Esophagus squamous epithelium (tissue), 5 donors: ENCODE data around the gene MLLT1. TPM values are rescaled to one million over a fixed set of nuclear protein-coding genes. Genes with fewer than 3 reads are reported as not detected.
A peak's percentile ranks its signal among the peaks of the same experiment; 100 is the strongest.

Experiments
- DNase-seq: peaks from one replicate; lab custom pipeline; 2025; lab: John Stamatoyannopoulos, UW
- H3K27ac ChIP-seq, 4 donors: fragments of 200-600 bp; sonication (generic); one replicate each; pipeline ENCODE4 v1.5.1; 2016 to 2019; ENCODE audit warnings: mild to moderate bottlenecking in 1 of 4
- H3K27me3 ChIP-seq, 4 donors: fragments of 200-600 bp; sonication (generic); 1 replicate in 3 of 4; 2 replicates in 1 of 4; pipeline versions ENCODE4 v1.5.1 to v1.6.0; 2017 to 2021; ENCODE audit warnings: antibody characterized with exemption in 1 of 4
- H3K36me3 ChIP-seq, 3 donors: fragments of 200-600 bp; sonication (generic); one replicate each; pipeline ENCODE4 v1.5.1; 2016 to 2019
- H3K4me1 ChIP-seq, 3 donors: fragments of 200-600 bp; sonication (generic); one replicate each; pipeline ENCODE4 v1.5.1; 2017 to 2019
- H3K4me3 ChIP-seq, 4 donors: fragments of 200-600 bp; sonication (generic); 1 replicate in 3 of 4; 2 replicates in 1 of 4; pipeline ENCODE4 v1.5.1; 2016 to 2019; ENCODE audit warnings: mild to moderate bottlenecking in 2 of 4, moderate library complexity in 1 of 4
- H3K9me3 ChIP-seq, 3 donors: fragments of 200-600 bp; sonication (generic); one replicate each; pipeline ENCODE4 v1.5.1; 2016 to 2019
- CTCF ChIP-seq, 6 experiments: fragments of 450-650 bp in 4 of 6; fragments of 200-600 bp in 2 of 6; sonication (generic) in 2 of 6; IDR thresholded peaks; one replicate each; pipeline ENCODE4 v1.5.1; 2016 to 2019; ENCODE audit warnings: antibody characterized with exemption in 6 of 6, mild to moderate bottlenecking in 4 of 6, moderate library complexity in 4 of 6
- POLR2A ChIP-seq, 4 donors: fragments of 450-650 bp; IDR thresholded peaks; one replicate each; pipeline ENCODE4 v1.6.1; 2017; ENCODE audit warnings: antibody characterized with exemption in 4 of 4, mild to moderate bottlenecking in 4 of 4, moderate library complexity in 3 of 4
- WGBS, 2 donors: methylation state at CpG; one replicate each; pipeline ENCODE4 v1.1.5; 2018; 5-methylcytosine and 5-hydroxymethylcytosine counted together
- intact Hi-C: fragments of 100-400 bp; cut with DNase I; formaldehyde crosslinking; loops from one replicate; pipeline ENCODE4 v1.15.0; 2022
- small RNA-seq, 4 donors: library from RNA; depleted of rRNA; stranded (forward); fragments of <200 nt; gene quantifications; one replicate each; pipeline ENCODE3, GENCODE V24; 2016
- total RNA-seq, 4 donors: library from RNA; depleted of rRNA; stranded (reverse); fragments of >200 nt; gene quantifications; one replicate each; pipeline ENCODE4 v1.1.0, GENCODE V29; 2016
- donor health status: DM: yes; HTN: yes; CAD: no.

Gene MLLT1
- total RNA-seq, 4 donors from 2014 or later, result 10.3 to 20.1 (median 12.7) TPM

DNA sequence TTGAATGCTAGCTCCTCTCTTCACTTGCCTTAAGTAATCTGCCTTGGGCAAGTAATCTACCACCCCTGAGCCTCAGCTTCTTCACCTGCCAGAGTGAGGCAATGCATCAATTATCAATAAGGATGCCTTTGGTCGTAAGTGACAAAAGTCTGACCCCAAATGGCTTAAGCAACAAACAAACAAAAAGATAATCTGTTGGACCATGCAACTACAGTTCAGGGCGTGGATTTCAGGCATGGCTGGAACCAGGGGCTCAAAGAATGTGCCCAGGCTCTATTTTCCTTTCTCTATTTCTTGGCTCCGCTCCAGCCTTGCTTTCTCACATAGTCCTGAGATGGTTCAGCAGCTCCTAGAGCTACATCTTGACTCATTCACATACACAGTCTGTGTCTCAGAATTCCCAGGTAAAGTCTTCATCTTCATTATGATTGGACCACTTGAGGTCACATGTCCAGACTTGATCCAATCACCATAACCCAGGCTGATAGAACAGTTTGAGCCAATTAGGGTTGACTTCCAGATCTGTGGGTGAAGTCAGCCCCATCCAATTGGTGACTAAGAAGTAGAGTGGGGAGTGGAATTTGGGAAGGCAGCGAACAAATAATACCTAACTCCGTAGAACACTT is 114.8 kb downstream of the MLLT1 start:
- TF ChIP-seq CTCF (IDR thresholded peaks at IDR 0.05), result no peak
- no peak for TF ChIP-seq POLR2A (IDR thresholded peaks at IDR 0.05)
- Histone ChIP-seq H3K9me3 (no peaks in the 10 kb centered on the region), H3K4me1 (no peaks in the 10 kb centered on the region), H3K36me3 (no peaks in the 10 kb centered on the region), H3K4me3 (no peak overlapping the region), H3K27ac (no peak overlapping the region), H3K27me3 (no peaks in the 10 kb centered on the region)
- intact Hi-C loops, result loop anchor here (10.0 kb wide), 1 partner anchor 130 kb away; no protein-coding TSS in a partner anchor
- DNase-seq, result no peak
- 58 to 75% methylated on average over 5 of the region's 5 CpGs for WGBS, 2 donors

DNA sequence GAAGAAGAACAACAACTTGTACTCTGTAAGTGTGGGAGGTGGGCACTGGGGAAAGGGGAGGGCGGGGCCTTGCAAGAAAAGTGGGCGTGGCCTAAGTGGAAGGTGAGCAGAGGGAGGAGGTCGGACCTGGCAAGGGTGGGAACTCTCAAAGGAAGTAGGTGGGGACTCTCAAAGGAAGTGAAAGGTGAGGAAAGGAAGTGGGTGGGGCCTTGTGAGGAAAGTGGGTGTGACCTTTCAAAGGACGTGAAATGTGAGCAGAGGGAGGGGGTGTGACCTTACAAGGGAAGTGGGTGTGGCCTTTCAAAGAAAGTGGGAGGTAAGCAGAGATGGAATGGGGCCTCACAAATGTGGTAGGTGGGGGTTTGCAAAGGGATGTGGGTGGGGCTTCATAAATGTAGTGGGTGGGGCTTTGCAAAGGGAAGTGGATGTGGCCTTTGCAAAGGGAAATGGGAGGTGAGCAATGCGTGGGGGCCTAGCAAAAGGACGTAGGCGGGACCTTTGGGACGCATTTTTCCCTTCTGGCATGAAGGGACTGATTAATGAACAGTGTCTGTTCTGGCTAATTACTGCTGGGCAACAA is 118.4 kb downstream of the MLLT1 start:
- Histone ChIP-seq H3K36me3 (no peaks in the 10 kb centered on the region), H3K4me3 (no peak overlapping the region), H3K27ac (peak overlapping the region in 1 of 4 donors; percentile 21), H3K27me3 (no peaks in the 10 kb centered on the region), H3K4me1 (no peaks in the 10 kb centered on the region), H3K9me3 (no peaks in the 10 kb centered on the region)
- TF ChIP-seq POLR2A (IDR thresholded peaks at IDR 0.05), result no peak
- TF ChIP-seq CTCF (IDR thresholded peaks at IDR 0.05), result no peak
- intact Hi-C loops, result loop anchor here (10.0 kb wide), 1 partner anchor 133 kb away; no protein-coding TSS in a partner anchor
- WGBS, 2 donors, result 23 to 25% methylated on average over 8 of the region's 8 CpGs
- no peak for DNase-seq

Small RNAs within 50 kb of the gene (small RNA-seq; reads per million reads assigned to genes)
- gene AC011471.1, result 0 reads per million in 4 donors

Other genes with a start within 250 kb of the MLLT1 start
- gene RFX2, start 169.5 kb downstream of the MLLT1 start, total RNA-seq, result 10 to 100 TPM in 1 of 4 donors, 1 to 10 TPM in 3; 5.2 to 21.4 (median 7.7) TPM
- gene ACSBG2, start 144.3 kb downstream of the MLLT1 start, total RNA-seq, result under 1 TPM in 1 of 4 donors, not detected in 3; 0.38 TPM
- gene ACER1, start 53.6 kb upstream of the MLLT1 start, total RNA-seq, result 1 to 10 TPM in 3 of 4 donors, under 1 TPM in 1; 0.53 to 8.1 (median 1.4) TPM
- 10 to 100 TPM; 70.7 to 75.9 (median 72.3) TPM for gene CLPP, start 81.6 kb upstream of the MLLT1 start, total RNA-seq
- gene ALKBH7, start 92.8 kb upstream of the MLLT1 start, total RNA-seq, result 10 to 100 TPM; 34.0 to 85.3 (median 50.4) TPM
- gene PSPN, start 96.0 kb upstream of the MLLT1 start, total RNA-seq, result 1 to 10 TPM in 2 of 4 donors, under 1 TPM in 2; 0.76 to 1.3 (median 1.0) TPM
- 10 to 100 TPM; 28.0 to 51.3 (median 43.5) TPM for gene GTF2F1, start 113.2 kb upstream of the MLLT1 start, total RNA-seq
- gene KHSRP, start 144.8 kb upstream of the MLLT1 start, total RNA-seq, result 100 to 1,000 TPM; 111 to 158 (median 125) TPM
- under 1 TPM in 1 of 4 donors, not detected in 3; 0.38 TPM for gene SLC25A41, start 153.8 kb upstream of the MLLT1 start, total RNA-seq
- 10 to 100 TPM; 41.5 to 95.9 (median 64.0) TPM for gene SLC25A23, start 179.8 kb upstream of the MLLT1 start, total RNA-seq
- gene CRB3, start 184.3 kb upstream of the MLLT1 start, total RNA-seq, result 10 to 100 TPM; 42.9 to 61.9 (median 56.2) TPM
- gene DENND1C, start 201.8 kb upstream of the MLLT1 start, total RNA-seq, result 1 to 10 TPM in 2 of 4 donors, under 1 TPM in 2; 0.62 to 4.2 (median 1.2) TPM
- 1 to 10 TPM in 1 of 4 donors, not detected in 3; 7.8 TPM for gene TUBB4A, start 222.3 kb upstream of the MLLT1 start, total RNA-seq